COR-L47 (cell line): ENCODE measurements around the gene HLA-DPB1.

Experiments used
- DNase-seq: peaks from one replicate; lab custom pipeline; 2025; lab: John Stamatoyannopoulos, UW

HLA-DPB1 gene

GRCh38 chr6:33136310-33136900 is 60.6 kb downstream of the HLA-DPB1 start:
- no peak for DNase-seq
